CD4-positive, alpha-beta memory T cell (primary cell): ENCODE results near the gene LRFN2. TPM values are rescaled to one million over a fixed set of nuclear protein-coding genes. Genes with fewer than 3 reads are reported as not detected.

Experiments
- CTCF ChIA-PET: fragments of 350-600 bp; sonication (Branson Sonifier 250); formaldehyde crosslinking; loops from one replicate; lab custom pipeline; 2021; ENCODE audit warnings: inconsistent platforms; ENCODE audit not compliant: partially characterized antibody; lab: Charles Lee
- POLR2A ChIA-PET: fragments of 350-600 bp; sonication (Branson Sonifier 250); formaldehyde crosslinking; loops from one replicate; lab custom pipeline; 2021; ENCODE audit not compliant: partially characterized antibody; lab: Charles Lee
- DNase-seq, 5 donors: peaks; one replicate each; pipeline versions ENCODE4 v3.0.0 to v3.0.0-alpha.2; 2020 to 2022; ENCODE audit warnings: mixed read lengths in 1 of 5
- H3K27ac ChIP-seq: one replicate; pipeline ENCODE4 v1.7.0; 2013; ENCODE audit warnings: low read depth, low read length
- H3K27me3 ChIP-seq: 2 replicates; pipeline ENCODE4 v1.7.0; 2013; ENCODE audit warnings: mild to moderate bottlenecking, low read length, moderate library complexity; ENCODE audit not compliant: insufficient read depth
- H3K36me3 ChIP-seq: 2 replicates; pipeline ENCODE4 v1.7.0; 2013; ENCODE audit warnings: mild to moderate bottlenecking, low read length, moderate library complexity; ENCODE audit not compliant: insufficient read depth
- H3K4me1 ChIP-seq: 2 replicates; pipeline ENCODE4 v1.7.0; 2013; ENCODE audit warnings: mild to moderate bottlenecking, low read length, moderate library complexity; ENCODE audit not compliant: insufficient read depth
- H3K4me3 ChIP-seq, 2 donors: one replicate each; pipeline ENCODE4 v1.7.0; 2013; ENCODE audit warnings: low read length in 2 of 2, mild to moderate bottlenecking in 1 of 2
- H3K9me3 ChIP-seq, 2 donors: one replicate each; pipeline ENCODE4 v1.7.0; 2013; ENCODE audit warnings: low read length in 2 of 2, control low read depth in 1 of 2; ENCODE audit not compliant: control insufficient read depth in 1 of 2
- H3K27ac Mint-ChIP-seq, 7 donors: one replicate each; pipeline ENCODE4 v1.8.0; 2020 to 2021; ENCODE audit warnings: mixed read lengths in 7 of 7, mild to moderate bottlenecking in 6 of 7, inconsistent platforms in 3 of 7, moderate library complexity in 3 of 7
- H3K27me3 Mint-ChIP-seq, 2 donors: one replicate each; pipeline ENCODE4 v1.8.0; 2020 to 2021; ENCODE audit warnings: mixed read lengths in 2 of 2
- H3K36me3 Mint-ChIP-seq, 2 donors: one replicate each; pipeline ENCODE4 v1.8.0; 2020 to 2021; ENCODE audit warnings: mixed read lengths in 2 of 2, inconsistent platforms in 1 of 2, mild to moderate bottlenecking in 1 of 2
- H3K4me1 Mint-ChIP-seq, 4 donors: one replicate each; pipeline ENCODE4 v1.8.0; 2020 to 2021; ENCODE audit warnings: mixed read lengths in 4 of 4, mild to moderate bottlenecking in 1 of 4
- H3K4me3 Mint-ChIP-seq, 8 donors: one replicate each; pipeline ENCODE4 v1.8.0; 2020 to 2021; ENCODE audit warnings: mixed read lengths in 8 of 8, mild to moderate bottlenecking in 7 of 8, moderate library complexity in 6 of 8, inconsistent platforms in 3 of 8
- H3K9me3 Mint-ChIP-seq, 8 donors: one replicate each; pipeline ENCODE4 v1.8.0; 2020 to 2021; ENCODE audit warnings: mixed read lengths in 8 of 8, mild to moderate bottlenecking in 5 of 8, inconsistent platforms in 3 of 8, moderate library complexity in 1 of 8
- intact Hi-C: fragments of 100-400 bp; cut with micrococcal nuclease; formaldehyde crosslinking; loops from one replicate; pipeline ENCODE4 v1.15.1; 2023
- polyA plus RNA-seq, 2 donors: library from polyadenylated mRNA; unstranded; fragments of 300-500 nt; fragmentation: Illumina TruSeq; gene quantifications; one replicate each; pipeline ENCODE4 v1.2.3, GENCODE V29; 2021
- total RNA-seq, 2 experiments: library from RNA; stranded (reverse); gene quantifications; one replicate each; pipeline ENCODE4 v1.2.3, GENCODE V29; 2021

Gene LRFN2
- total and polyA plus RNA-seq, 4 experiments from 2014 or later = 0.17 TPM; not detected in 3

DNA sequence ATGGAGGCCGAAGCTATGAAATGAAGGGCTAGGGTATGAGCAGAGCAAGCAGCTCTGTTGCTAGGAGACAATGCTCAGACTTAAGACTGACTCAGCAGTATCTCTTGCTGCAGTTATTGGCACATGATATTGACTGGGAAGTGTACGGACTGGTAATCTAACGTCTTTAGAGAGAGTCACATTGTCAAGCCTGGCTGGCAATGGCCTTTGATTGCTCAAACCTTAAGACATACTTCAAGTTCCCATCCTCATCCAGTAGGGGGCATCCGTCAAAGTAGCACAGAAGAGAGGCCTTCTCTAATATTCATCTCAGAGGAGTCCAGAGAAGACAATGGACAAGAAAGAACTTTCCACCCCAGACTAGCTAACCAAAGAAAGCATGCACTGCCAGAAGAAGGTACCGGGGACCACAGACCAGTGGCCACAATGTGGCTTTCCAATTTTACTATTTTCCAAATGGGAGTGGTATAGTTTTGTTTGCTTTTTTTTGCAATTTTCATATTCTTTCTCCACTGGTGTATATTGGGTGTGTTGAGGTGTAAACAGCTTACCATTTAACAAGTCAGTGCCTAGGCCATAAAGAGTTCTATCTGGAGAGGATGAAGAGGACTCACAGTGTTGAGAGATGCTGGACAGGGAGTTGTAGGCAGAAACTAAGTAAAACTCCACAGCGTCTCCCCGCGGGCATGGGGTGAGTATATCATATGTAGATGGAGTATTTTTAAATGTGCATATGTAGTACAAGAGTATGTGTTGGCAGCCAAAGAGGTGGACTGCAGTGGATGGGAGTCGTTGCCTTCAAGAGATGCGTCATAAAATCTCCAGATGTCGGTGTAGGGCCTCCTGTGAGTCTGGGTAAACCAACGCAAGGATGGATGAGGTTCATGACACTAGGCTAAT lies 36.7 kb downstream of the LRFN2 start:
- H3K27ac Mint-ChIP-seq = no peak overlapping the region
- H3K27me3 Mint-ChIP-seq = peaks cover 0 to 5% of the 10 kb centered on the region in 2 donors
- H3K27me3 ChIP-seq = no peaks in the 10 kb centered on the region
- no peaks in the 10 kb centered on the region for H3K36me3 ChIP-seq
- no peaks in the 10 kb centered on the region for H3K4me1 Mint-ChIP-seq
- no peaks in the 10 kb centered on the region for H3K9me3 Mint-ChIP-seq
- no peak overlapping the region for H3K4me3 ChIP-seq
- H3K27ac ChIP-seq = no peak overlapping the region
- no peak overlapping the region for H3K4me3 Mint-ChIP-seq
- ChIA-PET CTCF (interaction anchor here (1.7 kb wide), 1 partner anchor 13 kb away, joined by 4 read pairs; no protein-coding TSS in a partner anchor), POLR2A (no interaction called here)
- no peaks in the 10 kb centered on the region for H3K9me3 ChIP-seq
- intact Hi-C loops = no loop called here
- no peaks in the 10 kb centered on the region for H3K4me1 ChIP-seq
- peak in 1 of 5 donors; percentile 10 for DNase-seq
- no peaks in the 10 kb centered on the region for H3K36me3 Mint-ChIP-seq

- POLR2A ChIA-PET = no interaction called here
- H3K36me3 ChIP-seq = no peaks in the 10 kb centered on the region
- CTCF ChIA-PET = interaction anchor here (1.2 kb wide), 1 partner anchor 24 kb away, joined by 3 read pairs; no protein-coding TSS in a partner anchor
- peaks cover 0 to 8% of the 10 kb centered on the region in 2 donors for H3K27me3 Mint-ChIP-seq
- no peak overlapping the region for H3K4me3 Mint-ChIP-seq
- intact Hi-C loops = no loop called here
- no peaks in the 10 kb centered on the region for H3K9me3 Mint-ChIP-seq
- no peak for DNase-seq
- no peaks in the 10 kb centered on the region for H3K36me3 Mint-ChIP-seq
- H3K4me1 Mint-ChIP-seq = no peaks in the 10 kb centered on the region
- H3K27ac ChIP-seq = no peak overlapping the region
- no peaks in the 10 kb centered on the region for H3K9me3 ChIP-seq
- no peaks in the 10 kb centered on the region for H3K27me3 ChIP-seq
- H3K4me3 ChIP-seq = no peak overlapping the region
- H3K27ac Mint-ChIP-seq = no peak overlapping the region
- H3K4me1 ChIP-seq = no peaks in the 10 kb centered on the region
Measured at GRCh38 chr6:40545954-40546353, 41.2 kb downstream of the LRFN2 start.

- Mint-ChIP-seq H3K36me3 (no peaks in the 10 kb centered on the region), H3K4me3 (no peak overlapping the region), H3K27me3 (peaks cover 0 to 8% of the 10 kb centered on the region in 2 donors), H3K9me3 (no peaks in the 10 kb centered on the region), H3K4me1 (no peaks in the 10 kb centered on the region), H3K27ac (no peak overlapping the region)
- no peaks in the 10 kb centered on the region for H3K27me3 ChIP-seq
- no peak for DNase-seq
- no peaks in the 10 kb centered on the region for H3K36me3 ChIP-seq
- H3K27ac ChIP-seq = no peak overlapping the region
- ChIA-PET CTCF (no interaction called here), POLR2A (no interaction called here)
- intact Hi-C loops = no loop called here
- no peaks in the 10 kb centered on the region for H3K4me1 ChIP-seq
- no peak overlapping the region for H3K4me3 ChIP-seq
- H3K9me3 ChIP-seq = no peaks in the 10 kb centered on the region
Measured at GRCh38 chr6:40543776-40544175, 43.4 kb downstream of the LRFN2 start.

DNA sequence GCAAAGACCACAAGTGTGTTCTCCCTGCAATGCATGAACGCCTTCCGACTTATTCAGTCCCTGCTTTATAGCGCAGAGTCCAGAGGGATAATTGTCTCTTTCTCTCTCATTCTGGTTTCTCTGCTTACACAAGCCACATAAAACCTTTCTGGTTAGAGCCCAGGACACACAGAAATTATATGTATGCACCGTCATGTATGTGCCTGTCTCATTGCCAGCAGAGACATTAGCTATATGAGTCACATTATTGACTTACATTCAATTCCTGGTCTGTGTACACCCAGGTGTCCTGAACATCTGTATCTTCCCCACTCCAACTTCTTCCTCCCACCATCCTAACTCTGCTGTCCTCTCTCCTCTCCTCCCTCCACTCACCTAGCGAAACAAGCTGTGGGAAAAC lies 44.0 kb downstream of the LRFN2 start:
- Histone ChIP-seq H3K4me3 (no peak overlapping the region), H3K9me3 (no peaks in the 10 kb centered on the region), H3K4me1 (no peaks in the 10 kb centered on the region), H3K36me3 (no peaks in the 10 kb centered on the region), H3K27ac (no peak overlapping the region), H3K27me3 (no peaks in the 10 kb centered on the region)
- Mint-ChIP-seq H3K27ac (no peak overlapping the region), H3K9me3 (no peaks in the 10 kb centered on the region), H3K36me3 (no peaks in the 10 kb centered on the region), H3K27me3 (peaks cover 1 to 11% of the 10 kb centered on the region in 2 donors), H3K4me3 (no peak overlapping the region), H3K4me1 (no peaks in the 10 kb centered on the region)
- CTCF ChIA-PET = no interaction called here
- DNase-seq = no peak
- POLR2A ChIA-PET = no interaction called here
- intact Hi-C loops = no loop called here

GRCh38 chr6:40542175-40542764 lies 44.9 kb downstream of the LRFN2 start:
- ChIA-PET CTCF (no interaction called here), POLR2A (no interaction called here)
- Histone ChIP-seq H3K27ac (no peak overlapping the region), H3K36me3 (no peaks in the 10 kb centered on the region), H3K4me3 (no peak overlapping the region), H3K4me1 (no peaks in the 10 kb centered on the region), H3K27me3 (no peaks in the 10 kb centered on the region), H3K9me3 (no peaks in the 10 kb centered on the region)
- Mint-ChIP-seq H3K27me3 (peaks cover 3 to 9% of the 10 kb centered on the region in 2 donors), H3K36me3 (no peaks in the 10 kb centered on the region), H3K27ac (no peak overlapping the region), H3K4me1 (no peaks in the 10 kb centered on the region), H3K4me3 (no peak overlapping the region), H3K9me3 (no peaks in the 10 kb centered on the region)
- intact Hi-C loops = no loop called here
- no peak for DNase-seq

DNA sequence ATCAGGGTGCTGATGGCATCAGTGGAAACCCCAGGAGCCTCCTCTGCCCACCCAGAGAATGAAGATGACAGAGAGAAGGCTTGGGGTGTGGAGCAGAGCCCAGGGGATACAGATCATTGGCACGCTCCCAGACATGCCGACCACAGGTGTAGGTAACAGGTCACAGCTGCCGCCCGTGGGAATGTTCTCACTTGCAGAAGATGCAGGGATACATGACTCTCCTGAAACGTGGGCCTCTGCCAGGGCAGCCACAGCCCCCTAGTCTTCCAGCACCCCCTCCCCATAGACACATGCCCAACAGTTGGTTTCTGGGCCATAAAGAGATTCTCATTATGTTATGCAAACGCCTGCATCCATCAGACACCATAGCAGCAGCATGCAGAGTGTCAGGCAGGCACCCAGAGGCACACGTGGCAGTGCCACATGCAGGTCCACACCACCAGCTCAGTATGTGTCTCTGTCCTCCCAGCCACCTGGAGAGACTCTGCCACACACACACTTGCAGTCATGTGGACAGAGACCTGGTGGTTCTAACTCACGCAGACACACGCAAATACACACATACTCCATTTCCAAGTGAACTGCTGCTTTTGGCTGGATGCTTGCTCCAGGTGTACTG lies 45.5 kb downstream of the LRFN2 start:
- Mint-ChIP-seq H3K9me3 (no peaks in the 10 kb centered on the region), H3K27ac (no peak overlapping the region), H3K4me3 (no peak overlapping the region), H3K36me3 (no peaks in the 10 kb centered on the region), H3K4me1 (no peaks in the 10 kb centered on the region), H3K27me3 (peaks cover 4 to 8% of the 10 kb centered on the region in 2 donors)
- ChIA-PET CTCF (no interaction called here), POLR2A (no interaction called here)
- H3K9me3 ChIP-seq = no peaks in the 10 kb centered on the region
- H3K4me1 ChIP-seq = no peaks in the 10 kb centered on the region
- no peaks in the 10 kb centered on the region for H3K27me3 ChIP-seq
- H3K27ac ChIP-seq = no peak overlapping the region
- intact Hi-C loops = no loop called here
- H3K36me3 ChIP-seq = no peaks in the 10 kb centered on the region
- no peak for DNase-seq
- H3K4me3 ChIP-seq = no peak overlapping the region

DNA sequence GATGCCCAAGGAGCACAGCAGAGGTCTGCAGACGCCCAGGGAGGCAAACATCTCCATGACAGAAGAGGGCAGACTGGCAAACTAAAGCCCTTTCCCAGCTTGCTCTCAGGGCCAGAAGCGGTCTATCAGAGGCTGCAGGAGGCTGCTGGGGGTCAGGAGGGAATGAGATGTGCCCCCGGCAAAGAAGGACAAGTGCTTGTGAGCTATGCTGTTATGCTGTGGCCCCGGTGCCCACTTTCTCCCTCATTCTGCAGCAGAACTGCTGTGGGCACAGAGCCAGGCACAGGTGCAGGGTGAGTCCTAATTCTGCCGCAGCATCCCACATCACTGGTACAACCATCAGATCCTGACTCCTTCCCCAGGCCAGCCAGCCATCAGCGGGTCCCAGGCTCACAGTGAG lies 46.4 kb downstream of the LRFN2 start:
- ChIA-PET CTCF (no interaction called here), POLR2A (no interaction called here)
- Histone ChIP-seq H3K27me3 (no peaks in the 10 kb centered on the region), H3K27ac (no peak overlapping the region), H3K9me3 (no peaks in the 10 kb centered on the region), H3K4me3 (no peak overlapping the region), H3K36me3 (no peaks in the 10 kb centered on the region), H3K4me1 (no peaks in the 10 kb centered on the region)
- no peak for DNase-seq
- intact Hi-C loops = no loop called here
- Mint-ChIP-seq H3K4me3 (no peak overlapping the region), H3K9me3 (no peaks in the 10 kb centered on the region), H3K27me3 (peaks cover 4 to 8% of the 10 kb centered on the region in 2 donors), H3K27ac (no peak overlapping the region), H3K36me3 (no peaks in the 10 kb centered on the region), H3K4me1 (no peaks in the 10 kb centered on the region)
